HuH-7.5 (cell line): ENCODE measurements around the gene PI4KA.

ENCODE experiments used
- DNase-seq: peaks from one replicate; pipeline ENCODE4 v3.0.0; 2011; ENCODE audit warnings: low spot score

Gene PI4KA

DNA sequence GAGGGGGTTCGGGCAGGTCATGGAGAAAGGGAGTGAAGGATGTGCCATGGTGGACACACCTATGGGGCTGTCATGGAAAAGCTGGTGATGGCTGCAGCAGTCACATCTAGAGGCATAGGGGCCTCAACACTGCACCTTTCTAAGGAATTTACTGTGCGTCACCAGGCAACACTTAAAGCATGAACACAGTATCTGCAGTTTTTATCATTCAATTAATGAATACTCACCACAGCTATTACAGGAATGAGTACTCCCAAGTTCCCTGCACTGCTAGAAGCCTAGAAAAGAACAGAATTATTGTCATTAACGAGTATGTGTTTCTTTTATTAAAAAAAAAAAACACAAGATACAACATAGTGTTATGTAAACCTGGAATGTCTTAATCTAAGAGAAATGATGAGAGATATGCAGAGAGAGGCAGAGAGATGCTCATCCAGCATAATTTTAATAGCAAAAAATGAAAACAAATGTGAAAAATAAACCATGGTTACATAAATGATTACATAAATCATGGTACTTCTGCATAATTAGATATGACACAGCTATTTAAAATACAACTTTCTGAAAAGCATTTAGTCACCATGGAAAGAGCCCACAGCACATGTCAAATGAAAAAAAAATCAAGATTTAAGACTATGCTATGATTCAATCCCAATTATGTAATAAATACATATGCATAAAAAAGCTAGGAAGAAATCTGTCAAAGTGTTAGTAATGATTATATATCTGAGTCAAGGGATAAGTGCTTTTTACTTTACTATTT, 65.5 kb downstream of the PI4KA start:
- DNase-seq, result no peak

DNA sequence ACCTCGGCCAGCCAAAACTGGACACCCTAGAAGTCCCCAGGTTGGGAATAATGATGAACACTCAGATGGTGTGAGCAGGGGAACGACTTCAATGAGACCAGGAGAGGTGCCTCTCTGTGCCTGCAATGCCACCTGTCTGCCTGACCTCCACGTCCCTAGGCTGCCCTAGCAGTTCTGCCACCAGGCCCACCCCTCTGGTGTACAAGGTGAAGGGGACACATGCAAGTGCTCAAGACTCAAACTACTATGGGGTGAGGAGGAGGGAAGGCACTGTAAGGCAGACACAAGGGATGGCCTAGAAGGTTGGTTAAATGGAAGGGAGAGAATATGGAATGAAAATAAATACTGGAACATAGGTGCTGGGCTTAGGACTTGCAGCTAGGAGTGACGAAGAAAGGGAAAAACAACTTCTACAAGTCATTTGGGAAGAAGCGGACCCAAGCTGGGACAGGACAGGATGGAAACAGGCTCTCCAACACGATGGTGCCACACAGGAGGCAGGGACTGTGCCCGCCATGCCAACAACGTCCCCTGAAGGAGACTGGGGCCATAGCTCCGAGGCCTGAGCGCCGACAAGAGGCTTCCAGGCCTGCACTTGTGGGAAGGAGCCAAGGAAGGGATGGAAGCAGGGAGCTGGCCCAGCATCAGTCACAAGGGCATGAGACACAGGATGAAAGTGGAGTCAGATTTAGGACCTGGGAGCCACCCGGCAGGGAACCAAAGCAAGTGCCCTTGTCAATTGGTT, 66.2 kb downstream of the PI4KA start:
- DNase-seq, result no peak

GRCh38 chr22:20788627-20789344, 69.8 kb downstream of the PI4KA start:
- no peak for DNase-seq

GRCh38 chr22:20787746-20788626, 70.6 kb downstream of the PI4KA start:
- DNase-seq, result no peak

GRCh38 chr22:20787223-20787622, 71.4 kb downstream of the PI4KA start:
- no peak for DNase-seq

GRCh38 chr22:20786536-20786979, 72.1 kb downstream of the PI4KA start:
- DNase-seq, result no peak

GRCh38 chr22:20786048-20786447, 72.6 kb downstream of the PI4KA start:
- no peak for DNase-seq

- DNase-seq, result no peak
Measured at GRCh38 chr22:20785415-20785814, 73.2 kb downstream of the PI4KA start.

DNA sequence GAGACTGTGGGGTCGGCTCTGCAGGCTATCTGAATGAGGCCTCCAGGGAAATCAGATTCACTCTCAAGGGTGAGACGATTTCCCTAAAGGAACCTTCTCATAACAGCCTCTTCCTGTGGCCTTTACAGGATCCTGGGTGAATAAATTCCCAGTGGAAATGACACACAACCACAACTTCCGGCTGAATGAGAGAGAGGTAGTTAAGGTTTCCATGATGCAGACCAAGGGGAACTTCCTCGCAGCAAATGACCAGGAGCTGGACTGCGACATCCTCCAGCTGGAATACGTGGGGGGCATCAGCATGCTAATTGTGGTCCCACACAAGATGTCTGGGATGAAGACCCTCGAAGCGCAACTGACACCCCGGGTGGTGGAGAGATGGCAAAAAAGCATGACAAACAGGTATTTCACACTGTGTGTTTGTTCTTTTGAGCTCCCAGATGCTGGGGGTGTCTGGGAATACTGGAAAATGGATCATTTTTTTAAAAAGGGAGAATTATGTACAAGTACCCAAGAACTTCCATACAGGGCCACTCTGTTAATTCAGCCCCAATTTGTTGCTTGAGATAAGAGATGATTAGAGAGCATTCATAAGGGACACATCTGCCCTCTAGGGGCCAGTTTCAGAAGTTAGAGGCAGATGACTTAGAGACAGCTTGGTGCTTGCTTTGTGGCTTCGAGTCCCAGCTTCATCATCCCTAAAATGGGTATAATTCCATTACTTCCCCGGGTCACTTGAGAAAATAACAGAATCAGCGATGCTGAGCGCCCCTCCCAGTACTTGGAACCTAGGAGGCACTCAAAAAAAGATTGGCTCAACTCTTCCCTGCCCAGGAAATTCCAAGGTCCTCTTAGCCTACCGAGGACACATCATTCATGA, 74.5 kb downstream of the PI4KA start:
- no peak for DNase-seq

DNA sequence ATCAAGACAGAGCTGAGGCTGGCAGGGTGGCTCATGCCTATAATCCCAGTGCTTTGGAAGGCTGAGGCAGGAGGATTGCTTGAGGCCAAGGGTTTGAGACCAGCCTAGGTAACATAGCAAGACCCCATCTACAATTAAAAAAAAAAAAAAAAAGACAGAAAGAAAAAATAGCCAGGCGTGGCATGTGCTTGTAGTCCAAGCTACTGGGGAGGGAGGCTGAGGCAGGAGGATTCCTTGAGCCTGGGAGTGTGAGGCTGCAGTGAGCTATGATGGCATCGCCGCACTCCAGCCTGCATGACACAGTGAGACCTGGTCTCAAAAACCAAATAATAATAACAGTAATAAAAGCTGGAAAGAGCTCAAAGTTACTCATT, 75.3 kb downstream of the PI4KA start:
- DNase-seq, result no peak

- DNase-seq, result no peak
Measured at GRCh38 chr22:20782596-20783299, 75.9 kb downstream of the PI4KA start.

DNA sequence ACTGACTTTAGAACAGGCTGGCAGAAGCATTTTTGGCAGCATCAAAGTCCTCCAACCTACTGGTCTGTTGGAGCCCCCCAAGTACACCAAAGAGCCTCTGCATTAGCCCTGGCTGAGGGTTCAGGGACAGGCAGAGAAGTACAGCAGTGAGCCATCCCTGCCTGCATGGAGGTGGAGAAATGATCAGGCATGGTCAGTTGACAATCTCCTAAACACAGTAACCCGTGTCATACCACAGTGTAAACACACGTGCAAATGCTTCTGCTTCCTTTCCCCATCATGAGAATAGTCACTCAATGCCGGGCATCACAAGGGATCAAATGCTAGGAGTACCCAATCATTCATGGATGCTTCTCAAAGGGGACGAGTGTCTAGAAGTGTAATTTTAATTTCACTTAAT, 76.5 kb downstream of the PI4KA start:
- no peak for DNase-seq

- DNase-seq, result no peak
Measured at GRCh38 chr22:20781272-20781990, 77.2 kb downstream of the PI4KA start.

DNA sequence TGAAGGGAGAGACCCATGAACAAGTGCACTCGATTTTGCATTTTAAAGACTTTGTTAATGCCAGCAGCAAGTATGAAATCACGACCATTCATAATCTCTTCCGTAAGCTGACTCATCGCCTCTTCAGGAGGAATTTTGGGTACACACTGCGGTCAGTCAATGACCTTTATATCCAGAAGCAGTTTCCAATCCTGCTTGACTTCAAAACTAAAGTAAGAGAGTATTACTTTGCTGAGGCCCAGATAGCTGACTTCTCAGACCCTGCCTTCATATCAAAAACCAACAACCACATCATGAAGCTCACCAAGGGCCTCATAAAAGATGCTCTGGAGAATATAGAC, 78.8 kb downstream of the PI4KA start:
- no peak for DNase-seq

GRCh38 chr22:20779014-20779817, 79.4 kb downstream of the PI4KA start:
- DNase-seq, result no peak

DNA sequence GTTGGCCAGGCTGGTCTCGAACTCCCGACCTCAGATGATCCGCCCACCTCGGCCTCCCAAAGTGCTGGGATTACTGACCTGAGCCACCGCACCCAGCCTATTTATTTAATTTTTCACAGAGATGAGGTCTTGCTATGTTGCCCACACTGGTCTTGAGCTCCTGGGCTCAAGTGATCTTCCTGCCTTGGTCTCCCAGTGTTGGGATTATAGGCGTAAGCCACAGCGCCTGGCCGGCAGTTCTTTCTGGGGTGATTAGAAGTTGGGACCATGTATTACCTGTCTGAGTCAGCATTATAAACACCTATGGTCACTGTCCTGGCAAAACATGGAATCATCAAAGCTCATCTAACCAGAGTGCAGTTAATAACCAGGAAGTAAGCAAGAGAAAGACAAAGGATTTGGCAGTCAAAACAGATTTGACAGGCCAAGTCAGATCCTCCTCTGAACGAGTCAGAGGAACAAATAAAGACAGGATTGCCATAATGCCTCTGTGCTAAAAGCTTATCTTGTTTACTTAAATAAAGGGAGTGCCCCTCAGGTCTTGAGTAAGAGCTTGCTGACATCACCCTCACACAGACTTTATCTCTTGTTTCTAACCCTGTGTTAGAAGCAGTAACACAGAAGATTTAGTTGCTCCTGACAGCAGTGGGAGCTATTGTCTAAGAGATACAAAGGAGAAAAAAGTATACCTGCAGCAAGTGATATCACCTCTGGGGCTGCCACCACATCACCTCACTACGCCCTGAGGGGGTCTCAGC, 81.0 kb downstream of the PI4KA start:
- DNase-seq, result peak; percentile 62

DNA sequence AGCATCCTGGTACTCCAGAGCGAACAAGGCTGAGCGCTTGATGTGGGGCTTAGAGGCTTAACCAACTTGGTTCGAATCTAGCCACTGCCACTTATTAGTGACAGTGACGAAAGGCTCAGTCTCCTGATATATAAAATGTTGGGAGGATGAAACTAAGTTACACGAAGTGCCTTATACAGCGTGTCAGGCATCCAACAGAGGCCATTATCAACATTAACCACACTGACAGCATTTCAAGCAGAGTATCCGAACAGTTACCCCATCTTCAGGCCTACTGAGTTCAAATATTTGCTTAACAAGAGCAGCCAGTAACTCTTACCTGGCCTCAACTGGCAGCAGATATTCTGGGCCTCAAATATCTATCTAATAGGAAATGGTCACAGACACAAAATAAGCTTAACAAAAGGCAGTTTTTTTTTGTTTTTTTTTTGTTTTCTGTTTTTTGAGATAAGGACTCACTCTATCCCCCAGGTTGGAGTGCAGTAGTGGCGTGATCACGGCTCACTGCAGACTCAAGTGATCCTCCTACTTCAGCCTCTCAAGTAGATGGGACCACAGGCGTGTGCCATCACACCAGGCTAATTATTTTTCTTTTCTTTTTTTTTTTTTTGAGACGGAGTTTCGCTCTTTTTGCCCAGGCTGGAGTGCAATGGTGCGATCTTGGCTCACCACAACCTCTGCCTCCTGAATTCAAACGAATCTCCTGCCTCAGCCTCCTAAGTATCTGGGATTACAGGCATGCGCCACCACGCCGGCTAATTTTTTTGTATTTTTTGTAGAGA, 81.8 kb downstream of the PI4KA start:
- no peak for DNase-seq
